Measurements from ENCODE around the gene UBXN4.
A peak's percentile ranks its signal among the peaks of the same experiment; 100 is the strongest.
"Not testable (repeated sequence)": the region's sequence is repeated elsewhere in the genome, so short reads cannot be mapped to it uniquely, and the experiment has no call there.

UBXN4 gene

DNA sequence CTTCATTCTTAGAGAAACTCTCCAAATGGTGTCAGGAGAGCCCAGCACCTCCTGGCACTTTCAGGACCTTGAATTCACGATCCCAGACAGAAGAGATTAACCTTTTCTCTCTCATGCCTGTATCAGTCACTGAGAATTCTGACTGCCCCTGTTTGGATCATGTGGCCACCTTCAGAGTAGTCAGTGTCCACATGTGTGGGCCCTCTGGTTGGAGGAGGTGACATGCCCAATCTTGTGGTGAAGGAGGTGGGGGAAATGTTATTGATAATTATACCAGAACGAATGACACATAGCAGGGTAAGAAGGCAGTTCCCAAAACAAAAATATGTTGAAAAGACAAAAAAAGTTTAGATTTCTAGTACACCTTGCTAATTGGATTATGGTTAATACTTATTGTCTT lies 31.7 kb downstream of the UBXN4 start:
- DNase-seq: no peak

DNA sequence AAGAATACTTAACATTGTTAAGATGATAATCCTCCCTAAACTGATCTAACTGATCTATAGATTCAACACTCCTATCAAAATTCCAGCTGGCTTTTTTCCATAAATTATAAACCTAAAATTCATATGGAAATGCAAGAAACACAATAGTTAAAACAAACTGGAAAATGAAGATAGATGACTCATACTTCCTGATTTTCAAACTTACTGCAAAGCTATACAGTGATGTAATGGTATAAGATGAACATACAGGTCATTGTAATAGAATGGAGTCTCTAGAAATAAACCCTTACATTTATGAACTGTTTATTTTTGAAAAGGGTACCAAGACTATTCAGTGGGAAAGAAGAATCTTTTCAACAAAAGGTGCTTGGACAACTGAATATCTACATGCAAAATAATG lies 32.3 kb downstream of the UBXN4 start:
- no peak for DNase-seq

DNA sequence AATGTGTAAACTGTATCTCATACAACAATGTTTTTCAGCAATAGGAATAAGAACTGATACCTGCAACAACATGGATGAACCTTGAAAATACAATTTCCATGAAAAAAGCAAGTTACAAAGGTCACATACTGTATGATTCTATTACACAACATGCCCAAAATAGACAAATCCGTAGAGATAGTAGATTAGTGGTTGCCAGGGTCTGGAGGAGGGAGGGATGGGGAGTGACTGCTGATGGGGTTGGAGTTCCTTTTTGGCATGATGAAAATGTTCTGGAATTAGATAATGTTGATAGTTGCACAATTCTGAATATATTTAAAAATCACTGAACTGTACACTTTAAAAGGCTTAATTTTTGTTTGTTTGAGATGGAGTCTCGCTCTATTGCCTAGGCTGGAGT lies 33.8 kb downstream of the UBXN4 start:
- no peak for DNase-seq

DNA sequence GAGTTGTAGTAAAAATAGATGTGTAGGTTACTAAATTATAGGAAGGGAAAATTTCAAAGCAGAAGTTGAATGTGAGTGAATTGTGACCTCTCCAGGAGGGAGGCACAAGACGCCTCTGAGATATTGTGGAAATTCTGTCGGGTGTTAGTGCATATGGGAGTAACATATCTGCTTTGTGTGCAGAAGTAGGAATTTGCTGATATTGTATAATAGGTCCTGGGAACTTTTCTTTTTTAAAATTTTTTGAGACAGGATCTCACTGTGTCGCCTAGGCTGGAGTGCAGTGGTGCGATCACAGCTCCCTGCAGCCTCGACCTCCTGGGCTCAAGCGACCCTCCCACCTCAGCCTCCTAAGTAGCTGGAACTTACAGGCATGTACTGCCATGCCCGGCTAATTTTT lies 34.7 kb downstream of the UBXN4 start:
- no peak for DNase-seq

DNA sequence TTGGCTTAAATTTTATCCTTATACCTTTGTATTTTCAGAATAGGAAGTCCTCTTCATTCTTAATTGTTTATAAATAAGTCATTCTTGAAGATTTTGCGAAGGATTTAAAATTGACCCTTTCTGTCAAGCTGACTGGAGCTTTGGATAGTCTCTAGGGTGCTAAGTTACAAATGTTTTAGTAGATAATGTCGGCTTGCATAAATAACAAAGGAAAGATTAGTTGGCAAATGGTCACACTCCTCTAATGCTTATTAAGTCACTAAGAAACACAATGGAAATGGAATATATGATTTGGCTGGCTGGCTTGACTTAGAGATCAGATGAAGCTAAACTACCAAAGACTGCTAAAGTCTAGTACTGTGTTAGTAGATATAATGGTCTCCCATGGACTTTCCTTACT lies 40.6 kb downstream of the UBXN4 start:
- no peak for DNase-seq

DNA sequence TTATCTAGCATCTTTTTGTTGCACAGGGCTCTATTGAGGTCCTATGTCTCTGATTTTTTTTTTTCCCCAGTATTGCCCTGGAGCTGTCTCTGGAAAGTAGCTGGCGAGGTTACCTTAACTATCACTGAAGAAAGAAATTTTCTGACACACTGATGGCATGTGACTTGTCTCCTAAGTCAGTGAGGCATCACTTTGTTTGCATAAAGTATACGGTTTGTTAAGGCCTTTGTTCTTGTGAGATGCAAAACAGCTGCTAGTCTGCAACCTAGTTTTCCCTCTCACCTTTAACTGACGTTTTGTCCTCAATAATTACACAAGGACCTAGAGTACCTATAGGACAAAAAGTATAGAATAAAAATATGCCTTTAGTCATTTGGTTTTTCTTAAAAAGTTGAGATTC lies 41.8 kb downstream of the UBXN4 start:
- DNase-seq: no peak

DNA sequence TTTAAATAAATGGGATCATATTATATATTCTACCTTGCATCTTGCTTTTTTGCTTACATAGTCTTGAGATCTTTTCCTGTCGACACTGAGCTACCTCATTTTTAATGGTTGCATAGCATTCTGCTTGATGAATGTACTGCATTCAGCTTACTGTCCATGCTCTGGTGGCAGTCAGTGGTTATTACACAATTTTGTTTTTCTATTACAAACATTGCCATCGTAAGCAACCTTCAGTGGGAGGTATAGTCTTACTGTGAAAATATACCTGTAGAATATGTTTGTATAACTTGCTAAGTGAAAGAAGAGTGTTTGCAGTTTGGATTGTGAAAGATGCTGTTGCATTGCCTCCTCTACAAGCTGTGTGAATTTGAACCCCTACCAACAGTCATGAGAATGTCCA lies 43.4 kb downstream of the UBXN4 start:
- DNase-seq: no peak

DNA sequence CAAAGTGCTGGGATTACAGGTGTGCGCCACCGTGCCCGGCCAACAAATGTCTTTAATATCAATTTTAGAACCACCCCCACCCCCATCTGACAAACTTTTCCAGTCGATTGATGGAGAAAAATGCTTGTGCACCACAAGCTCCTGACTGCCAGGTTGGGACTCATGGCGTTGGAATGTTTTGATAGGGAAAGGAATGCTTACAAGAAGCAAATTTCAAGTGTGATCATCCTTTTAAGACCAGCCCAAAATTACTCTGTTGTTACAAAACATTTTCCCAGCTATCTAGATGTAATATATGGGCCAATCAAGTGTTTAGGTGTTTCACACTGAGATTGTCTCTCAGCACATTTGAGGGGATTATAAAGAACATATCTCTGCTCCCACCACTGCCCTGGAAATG lies 45.2 kb downstream of the UBXN4 start:
- DNase-seq: no peak

DNA sequence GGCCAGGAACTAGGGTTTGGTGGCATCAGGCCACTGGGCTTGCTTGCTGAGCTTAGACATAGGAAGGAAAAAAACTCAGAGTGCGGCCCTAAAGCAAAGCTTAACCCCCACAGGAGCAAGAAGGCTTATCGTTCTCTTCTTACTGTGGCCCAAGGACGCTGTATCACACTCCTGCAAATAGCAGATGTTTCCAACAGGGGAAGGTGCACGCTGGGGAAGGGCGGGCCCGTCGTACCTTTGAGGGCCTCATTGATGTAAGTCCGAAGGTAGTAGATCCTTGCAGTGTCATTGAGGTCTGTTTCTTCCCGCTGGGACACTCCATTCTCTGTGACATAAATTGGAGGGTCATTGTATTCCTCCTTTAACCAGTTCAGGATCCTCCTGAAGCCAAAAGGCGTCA lies 48.8 kb downstream of the UBXN4 start:
- DNase-seq: no peak

DNA sequence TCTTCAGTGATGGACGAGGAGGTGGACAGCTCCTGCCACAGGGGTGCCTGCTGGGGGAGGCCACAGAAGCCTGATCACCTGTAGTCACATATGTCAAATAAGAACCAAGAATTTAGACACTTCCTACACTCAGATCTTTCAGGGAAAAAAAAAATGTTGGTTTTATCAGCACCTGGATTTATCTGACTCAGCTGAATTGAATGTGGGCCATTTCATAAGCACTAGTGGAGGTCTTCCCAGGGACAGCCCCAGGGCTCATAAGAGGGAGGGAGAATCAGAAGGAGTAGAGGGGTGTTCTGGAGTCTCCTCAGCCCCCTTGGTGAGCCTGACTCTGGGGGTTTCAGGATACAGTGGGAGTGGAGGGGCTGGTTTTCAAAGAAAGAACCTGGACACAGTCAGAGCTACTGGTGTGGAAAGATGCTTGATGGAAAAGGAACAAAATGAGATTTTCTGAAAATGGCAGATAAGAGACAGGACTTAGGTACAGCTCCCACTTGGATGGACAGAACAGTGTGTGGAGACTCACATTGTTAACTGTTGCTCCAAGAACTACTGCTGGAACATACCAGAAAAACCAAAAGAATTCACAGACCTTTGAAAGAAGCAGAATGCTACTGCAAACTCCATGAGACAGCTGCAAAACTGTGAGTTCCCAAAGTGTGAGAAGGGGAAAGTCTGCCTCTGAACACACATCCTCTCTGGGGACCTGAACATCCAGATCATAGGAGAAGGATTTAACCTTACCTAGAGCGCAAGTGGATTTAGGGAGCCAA lies 49.9 kb downstream of the UBXN4 start:
- no peak for DNase-seq

DNA sequence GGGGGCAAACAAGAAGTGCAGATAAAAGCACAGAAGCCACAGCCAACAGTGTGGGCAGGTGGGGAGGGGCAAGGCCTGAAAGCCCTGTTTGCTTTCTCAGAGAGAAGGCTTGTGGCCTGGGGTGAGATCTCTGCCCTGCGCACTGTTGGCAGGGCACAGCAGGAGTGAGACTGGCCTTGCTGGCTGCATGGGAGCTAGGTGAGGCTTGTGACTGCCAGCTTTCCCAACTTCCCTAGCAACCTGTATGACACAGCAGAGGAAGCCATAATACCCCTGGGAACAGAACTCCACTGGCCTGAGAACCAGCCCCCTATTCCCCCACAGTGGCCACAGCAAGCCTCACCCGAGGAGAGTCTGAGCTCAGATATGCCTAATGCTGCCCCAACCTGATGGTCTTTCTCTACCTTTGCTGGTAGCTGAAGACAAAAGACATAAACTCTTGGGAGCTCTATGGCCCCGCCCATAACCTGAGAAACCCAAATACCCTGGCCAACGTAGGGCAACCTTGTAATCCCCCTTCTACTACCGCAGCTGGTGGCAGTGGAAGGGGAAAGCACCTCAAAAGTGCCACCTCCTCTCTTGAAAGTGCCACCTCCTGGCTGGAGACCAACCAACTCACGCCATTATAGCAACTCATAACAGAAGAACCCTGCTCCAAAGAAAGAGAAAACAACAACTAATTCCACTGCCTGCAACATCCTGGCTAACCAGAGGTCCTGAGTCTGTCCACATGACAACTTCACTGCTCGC lies 50.9 kb downstream of the UBXN4 start:
- no peak for DNase-seq

DNA sequence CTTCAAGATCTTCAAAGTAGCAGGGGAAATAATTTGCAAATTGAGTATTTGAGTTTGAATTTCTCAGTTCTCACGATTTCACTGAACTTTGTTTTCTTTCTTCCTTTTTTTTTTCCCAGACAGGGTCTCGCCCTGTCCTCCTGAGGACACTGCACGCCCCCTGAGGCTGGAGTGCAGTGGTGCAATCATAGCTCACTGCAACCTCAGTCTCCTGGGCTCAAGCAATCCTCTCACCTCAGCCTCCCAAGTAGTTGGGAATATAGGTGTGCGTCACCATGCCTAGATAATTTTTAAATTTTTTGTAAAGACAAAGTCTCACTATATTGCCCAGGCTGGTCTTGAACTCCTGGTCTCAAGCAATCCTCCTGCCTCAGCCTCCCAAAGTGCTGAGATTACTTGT lies 54.0 kb downstream of the UBXN4 start:
- DNase-seq: not testable (repeated sequence)

DNA sequence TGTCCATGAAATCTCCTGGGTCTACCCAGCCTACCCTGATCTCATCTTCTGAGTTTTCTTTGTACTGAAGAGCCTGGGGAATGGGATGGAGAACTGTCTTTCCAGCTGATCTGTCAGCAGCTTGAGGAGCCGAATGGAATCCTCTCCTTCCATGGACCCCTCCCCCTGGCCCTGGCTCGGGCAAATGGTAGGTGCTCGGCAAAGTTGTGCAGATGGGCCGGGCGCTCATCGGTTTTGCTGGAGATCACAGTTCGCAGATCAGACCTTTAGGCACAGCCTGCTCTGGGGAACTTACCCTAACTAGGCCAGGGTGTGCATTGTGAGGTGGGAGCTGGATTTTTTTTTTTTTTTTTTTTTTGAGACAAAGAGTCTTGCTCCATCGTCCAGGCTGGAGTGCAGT lies 55.0 kb downstream of the UBXN4 start:
- DNase-seq: no peak

DNA sequence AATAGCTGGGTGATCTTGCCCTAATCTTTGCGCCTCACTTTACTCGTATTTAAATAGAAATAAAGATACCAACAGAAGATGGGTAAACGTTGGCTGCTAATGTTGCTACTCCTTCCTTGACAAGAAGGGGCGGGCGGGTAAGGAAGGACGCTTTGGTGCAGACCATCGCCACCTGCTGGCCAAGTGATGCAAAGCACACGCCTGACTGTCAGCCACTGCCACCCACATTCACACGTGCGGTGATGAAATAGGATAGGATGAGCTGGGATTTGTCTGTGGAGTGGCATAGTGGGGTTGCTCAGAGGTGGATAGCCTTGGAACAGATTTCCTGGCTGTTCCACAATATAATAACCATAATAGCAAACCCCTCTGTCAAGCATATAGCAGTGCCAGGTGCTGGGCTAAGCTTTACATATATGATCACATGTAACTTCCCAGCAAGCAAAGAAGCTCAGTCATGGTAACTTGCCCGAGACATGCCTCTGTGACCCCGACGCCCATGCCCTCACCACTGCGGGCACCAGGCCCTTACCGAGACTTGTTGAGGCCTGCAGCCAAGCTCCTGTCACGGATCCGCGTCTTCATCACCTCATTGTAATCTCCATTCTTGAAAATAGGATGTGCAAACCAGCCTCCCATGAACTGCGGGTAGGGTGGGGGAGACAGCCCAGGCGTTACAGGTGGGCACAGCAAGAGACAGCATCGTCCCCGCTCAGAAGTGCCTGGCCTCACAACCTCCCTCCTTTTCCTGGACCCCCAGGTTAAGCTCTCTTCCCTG lies 56.0 kb downstream of the UBXN4 start:
- DNase-seq: peak; percentile 80

DNA sequence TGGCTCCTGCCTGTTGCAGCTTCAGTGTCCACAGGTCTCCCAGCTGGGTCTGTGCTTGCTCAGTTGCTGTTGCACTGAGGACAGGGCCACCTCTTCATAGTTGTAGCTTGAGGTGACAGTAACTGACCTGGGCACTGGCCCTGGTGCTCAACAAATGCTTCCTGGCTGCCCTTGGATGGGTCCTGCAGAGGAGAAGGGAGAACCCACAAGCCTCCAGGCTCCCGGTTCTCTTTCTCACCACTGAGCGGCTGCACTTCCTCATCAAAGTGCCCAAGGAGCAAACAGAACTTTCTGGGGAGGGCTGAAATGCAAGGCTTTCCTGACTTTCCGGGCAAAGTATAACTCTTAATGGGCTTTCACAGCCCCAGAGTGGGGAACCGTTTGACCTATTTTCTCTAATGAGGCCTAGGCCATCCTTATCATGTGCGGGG lies 56.6 kb downstream of the UBXN4 start:
- DNase-seq: no peak

DNA sequence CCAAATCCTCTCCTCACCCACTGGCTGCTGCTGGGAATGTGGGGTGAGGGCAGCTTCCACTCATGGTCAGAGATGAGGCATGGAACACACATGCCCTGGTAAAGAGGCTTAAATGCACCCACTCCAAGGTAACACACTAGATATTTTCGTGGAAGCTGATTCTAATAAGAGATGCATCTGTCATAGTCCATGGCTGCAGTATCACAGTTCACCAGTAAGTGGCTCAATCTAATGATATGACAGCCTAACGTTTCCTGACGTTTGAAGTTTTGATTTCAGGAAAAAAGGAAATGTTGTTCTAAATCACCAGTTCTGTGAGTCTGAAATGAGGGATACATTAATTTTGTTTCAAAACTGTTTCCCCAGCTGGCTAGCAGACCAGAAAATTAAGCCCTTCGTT lies 57.1 kb downstream of the UBXN4 start:
- no peak for DNase-seq

DNA sequence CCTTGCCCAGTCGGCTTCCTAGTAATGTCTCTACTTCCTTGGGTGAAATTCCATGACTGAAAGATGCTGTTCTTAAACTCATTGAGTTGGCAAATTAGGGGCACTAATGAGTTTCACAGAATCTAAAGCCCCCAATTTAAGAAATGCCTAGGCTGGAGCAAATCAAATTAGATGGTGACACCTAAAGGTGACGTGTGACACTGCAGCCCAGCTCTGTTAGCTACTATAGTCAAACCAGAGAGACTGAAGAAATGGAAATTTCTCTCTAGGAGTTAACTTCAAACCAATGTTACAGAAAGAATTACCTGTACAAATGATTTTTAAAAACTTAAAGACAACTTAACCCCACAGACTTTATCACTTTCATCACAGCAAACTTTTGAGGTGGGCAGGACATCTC lies 58.1 kb downstream of the UBXN4 start:
- no peak for DNase-seq

DNA sequence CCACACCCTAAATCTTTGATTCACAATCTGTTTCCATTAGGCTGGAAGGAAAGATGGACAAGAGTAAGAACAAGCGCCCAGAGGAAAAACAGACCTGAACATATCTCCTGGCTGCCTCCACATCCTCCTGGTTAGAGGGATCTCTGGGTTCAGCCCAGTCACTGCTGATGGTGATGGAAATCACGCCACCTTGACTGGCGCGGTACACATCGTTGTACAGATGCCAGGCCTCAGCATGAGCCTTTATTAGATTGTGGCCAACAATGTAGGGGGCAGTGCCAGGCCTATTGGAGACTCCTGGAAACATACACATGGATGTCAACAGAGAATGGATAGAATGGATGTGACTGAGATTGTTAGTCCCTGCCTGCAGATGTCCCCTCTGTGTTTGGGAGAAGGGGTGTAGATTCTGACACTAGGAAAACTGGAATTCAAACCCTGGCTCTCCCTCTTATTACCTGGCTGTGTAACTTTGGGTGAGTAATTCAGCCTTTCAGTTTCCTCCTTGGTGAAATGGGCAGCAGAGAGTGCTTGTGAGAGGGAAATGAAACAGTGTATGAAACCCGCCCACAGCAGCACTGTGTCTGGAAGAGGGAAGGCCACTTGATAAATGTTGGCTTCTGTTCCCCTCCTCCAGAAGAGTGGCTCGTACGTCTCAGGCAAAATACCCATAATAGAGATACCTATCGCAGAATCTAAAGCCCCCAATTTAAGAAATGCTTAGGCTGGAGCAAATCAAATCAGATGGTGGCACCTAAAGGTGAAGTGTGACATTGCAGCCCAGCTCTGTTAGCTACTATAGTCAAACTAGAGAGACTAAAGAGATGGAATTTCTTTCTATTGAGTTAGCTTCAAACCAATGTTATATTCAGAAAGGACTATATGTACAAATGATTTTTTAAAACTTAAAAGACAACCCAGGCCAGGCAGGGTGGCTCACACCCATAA lies 59.1 kb downstream of the UBXN4 start:
- DNase-seq: no peak

DNA sequence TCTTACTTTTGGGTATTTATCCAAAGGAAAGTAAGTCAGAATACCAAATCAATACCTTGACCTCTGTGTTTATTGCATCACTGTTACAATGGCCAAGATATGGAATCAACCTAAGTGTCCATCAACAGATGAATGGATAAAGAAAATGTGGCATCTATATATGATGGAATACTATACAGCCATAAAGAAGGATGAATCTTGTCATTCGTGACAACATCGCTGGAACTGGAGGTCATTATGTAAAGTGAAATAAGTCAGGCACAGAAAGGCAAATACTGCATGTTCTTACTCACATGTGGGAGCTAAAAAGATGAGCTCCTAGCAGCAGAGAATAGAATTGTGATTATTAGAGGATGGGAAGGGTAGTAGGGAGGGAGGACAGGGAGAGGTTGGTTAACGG lies 60.7 kb downstream of the UBXN4 start:
- no peak for DNase-seq

DNA sequence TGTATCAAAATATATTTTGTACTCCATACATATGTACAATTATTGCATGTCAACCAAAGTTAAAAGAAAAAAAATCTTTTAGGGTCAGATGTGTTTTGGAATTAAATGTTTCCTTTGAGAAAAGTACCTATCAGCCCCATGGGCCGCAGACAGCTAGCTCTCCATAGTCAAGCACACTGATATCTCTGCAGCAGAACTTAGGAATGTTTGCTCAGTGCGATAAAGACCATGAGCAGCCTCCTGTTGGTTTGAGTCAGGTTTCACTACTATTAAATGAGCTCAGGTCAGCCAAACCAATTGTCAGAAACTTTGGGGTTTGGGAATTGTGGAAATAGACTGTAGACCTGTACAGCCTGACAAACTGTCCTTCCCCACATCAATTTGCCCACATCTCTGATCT lies 61.6 kb downstream of the UBXN4 start:
- no peak for DNase-seq

DNA sequence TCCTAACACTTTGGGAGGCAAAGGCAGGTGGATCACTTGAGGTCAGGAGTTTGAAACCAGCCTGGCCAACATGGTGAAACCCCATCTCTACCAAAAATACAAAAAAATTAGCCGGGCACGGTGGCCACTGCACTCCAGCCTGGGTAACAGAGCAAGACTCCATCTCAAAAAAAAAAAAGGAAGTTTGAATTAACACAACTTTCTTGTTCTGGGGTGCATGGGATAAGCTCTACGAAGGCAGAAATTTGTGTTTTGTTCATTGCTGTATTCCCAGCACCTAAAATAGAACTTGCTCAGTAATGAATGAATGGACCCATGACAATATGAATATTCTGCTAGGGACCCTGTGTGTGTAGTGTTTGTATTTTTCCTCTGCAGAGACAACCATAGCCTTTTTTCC lies 66.2 kb downstream of the UBXN4 start:
- DNase-seq: not testable (repeated sequence)

DNA sequence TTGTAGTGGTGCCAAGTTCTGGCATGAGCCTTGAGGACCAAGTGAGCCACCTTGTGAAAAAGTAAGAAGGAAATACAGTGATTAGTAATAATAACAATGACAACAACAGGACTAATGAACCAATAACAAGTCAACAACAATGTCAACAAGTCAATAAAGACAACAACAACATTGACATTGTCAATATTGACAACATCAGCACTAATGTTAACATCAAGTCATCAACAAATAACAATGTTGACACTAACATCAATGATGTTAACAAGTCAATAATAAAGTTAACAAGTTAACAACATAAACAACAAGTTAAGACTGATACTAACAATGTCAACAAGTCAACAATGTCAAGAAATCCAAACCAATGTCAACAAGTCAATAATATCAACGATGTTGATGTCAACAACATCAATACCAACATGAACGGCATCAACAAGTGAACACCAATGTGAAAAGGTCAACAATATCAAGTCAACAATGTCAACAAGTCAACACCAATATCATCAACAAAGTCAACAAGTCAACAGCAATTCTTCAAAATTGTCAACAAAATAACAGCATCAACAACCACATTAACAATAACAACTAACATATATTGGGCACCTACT lies 71.4 kb downstream of the UBXN4 start:
- DNase-seq: no peak

Measured in NCI-H146 (cell line).